WI38 (cell line): ENCODE measurements around the gene ACOT7.

Source experiments
- H3K4me3 ChIP-seq: 2 replicates; pipeline ENCODE4 v1.5.1; 2011; ENCODE audit warnings: low read depth, mild to moderate bottlenecking, control low read depth, low read length
- TF ChIP-seq, protein P1 (sequence below): IDR thresholded peaks from 2 replicates; pipeline ENCODE4 v1.5.1; 2012; ENCODE audit warnings: low read depth, mild to moderate bottlenecking, control low read depth, low read length

The ACOT7 gene

DNA sequence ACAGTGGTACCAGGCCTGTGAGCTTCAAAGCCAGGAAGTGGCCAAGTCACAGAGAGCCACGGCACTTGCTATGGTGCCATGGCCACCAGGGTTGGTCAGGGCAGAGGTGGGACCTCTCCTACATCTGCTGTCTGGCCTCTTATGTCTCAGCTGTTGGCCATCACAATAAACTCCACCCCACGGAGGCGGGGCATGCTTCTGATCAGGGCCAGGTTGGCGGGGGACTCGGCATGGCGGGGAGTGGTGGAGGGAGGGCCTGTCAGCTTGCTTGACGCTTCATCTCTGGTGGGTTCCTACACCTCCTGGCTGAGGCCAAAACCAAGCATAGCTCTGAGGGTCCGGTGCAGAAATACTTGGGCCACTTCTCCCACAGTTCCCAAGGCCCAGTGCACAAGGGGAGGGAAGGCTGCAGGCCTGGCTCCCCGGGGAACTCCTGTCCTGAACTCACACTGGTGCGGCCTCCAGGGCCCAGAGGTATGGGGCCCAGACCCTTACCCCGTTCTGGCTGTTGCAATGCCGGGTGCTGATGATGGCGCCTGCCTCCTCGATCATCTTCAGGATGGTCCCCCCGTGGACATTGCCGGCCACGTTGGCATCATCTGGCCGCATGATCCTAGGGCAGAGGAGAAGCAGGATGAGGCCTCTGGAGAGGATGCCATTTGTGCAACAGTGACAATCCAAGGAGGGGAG lies 44.2 kb downstream of the ACOT7 start:
- TF ChIP-seq, protein P1, sequence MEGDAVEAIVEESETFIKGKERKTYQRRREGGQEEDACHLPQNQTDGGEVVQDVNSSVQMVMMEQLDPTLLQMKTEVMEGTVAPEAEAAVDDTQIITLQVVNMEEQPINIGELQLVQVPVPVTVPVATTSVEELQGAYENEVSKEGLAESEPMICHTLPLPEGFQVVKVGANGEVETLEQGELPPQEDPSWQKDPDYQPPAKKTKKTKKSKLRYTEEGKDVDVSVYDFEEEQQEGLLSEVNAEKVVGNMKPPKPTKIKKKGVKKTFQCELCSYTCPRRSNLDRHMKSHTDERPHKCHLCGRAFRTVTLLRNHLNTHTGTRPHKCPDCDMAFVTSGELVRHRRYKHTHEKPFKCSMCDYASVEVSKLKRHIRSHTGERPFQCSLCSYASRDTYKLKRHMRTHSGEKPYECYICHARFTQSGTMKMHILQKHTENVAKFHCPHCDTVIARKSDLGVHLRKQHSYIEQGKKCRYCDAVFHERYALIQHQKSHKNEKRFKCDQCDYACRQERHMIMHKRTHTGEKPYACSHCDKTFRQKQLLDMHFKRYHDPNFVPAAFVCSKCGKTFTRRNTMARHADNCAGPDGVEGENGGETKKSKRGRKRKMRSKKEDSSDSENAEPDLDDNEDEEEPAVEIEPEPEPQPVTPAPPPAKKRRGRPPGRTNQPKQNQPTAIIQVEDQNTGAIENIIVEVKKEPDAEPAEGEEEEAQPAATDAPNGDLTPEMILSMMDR = no peak
- no peak overlapping the region for H3K4me3 ChIP-seq

DNA sequence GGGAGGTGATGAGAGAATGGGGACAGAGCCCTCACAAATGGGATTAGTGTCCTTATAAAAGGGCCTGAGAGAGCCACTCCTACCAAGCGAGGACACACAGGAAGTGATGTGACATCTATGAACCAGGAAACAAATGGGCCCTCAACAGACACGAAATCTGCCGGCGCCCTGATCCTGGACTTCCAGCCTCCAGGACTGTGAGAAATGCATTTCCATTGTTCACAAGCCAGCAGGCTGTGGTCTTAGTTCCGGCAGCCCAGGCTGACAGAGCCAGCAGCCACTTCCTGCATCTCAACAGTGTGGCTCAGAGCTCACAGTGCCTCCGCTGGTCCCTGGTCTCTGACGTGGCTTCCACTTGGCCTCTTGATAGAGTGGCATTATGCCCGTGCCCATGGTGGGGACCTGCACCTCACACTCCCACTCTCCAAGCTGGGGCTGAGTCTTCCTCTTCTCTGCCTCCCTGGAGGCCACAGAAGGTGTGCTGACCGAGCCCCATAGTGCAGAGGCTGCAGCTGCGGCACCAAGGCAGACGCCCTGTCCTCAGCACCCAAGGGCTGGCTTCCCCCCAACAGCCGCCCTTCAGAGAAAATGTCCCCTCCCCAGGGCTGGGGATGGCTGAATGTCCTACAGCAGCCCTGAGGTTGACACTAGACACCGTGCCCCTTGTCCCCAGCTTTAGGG lies 44.9 kb downstream of the ACOT7 start:
- TF ChIP-seq, protein P1 = no peak
- H3K4me3 ChIP-seq = no peak overlapping the region

DNA sequence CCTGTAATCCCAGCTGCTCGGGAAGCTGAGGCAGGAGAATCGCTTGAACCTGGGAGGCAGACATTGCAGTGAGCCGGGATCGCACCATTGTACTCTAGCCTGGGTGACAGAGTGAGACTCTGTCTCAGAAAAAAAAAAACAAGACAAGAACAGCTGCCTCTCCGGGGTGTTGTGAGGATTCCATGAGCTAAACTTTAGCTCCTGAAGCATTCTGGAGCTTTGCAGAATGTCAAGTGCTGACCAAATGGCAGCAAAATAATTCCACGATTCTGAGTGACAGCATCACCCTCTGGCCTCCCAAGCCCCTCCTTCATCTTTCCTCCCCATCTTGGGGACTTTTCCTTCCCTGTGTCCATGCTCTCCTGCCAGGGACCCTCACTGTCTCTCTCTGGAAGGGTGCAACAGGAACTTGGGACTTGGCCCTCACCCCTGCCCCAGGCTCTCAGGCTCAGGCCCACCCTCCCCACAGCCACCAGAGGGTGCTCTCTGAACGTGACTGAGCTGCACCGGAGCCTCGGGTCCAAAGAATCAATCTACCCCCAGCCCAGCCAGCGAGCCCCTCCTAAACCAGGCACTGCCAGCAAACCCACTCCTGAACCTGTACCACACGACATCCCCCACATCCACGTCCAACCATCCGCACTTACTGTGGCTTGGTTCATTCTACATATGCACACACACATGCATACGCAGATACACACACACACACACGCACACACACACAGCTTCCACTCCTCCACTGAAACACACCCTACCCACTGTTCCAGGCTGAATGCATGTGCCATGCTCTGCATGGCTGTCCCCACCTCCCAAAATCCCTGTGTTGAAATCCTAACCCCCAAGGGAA lies 45.7 kb downstream of the ACOT7 start:
- H3K4me3 ChIP-seq = no peak overlapping the region
- TF ChIP-seq, protein P1 = peak; percentile 60

DNA sequence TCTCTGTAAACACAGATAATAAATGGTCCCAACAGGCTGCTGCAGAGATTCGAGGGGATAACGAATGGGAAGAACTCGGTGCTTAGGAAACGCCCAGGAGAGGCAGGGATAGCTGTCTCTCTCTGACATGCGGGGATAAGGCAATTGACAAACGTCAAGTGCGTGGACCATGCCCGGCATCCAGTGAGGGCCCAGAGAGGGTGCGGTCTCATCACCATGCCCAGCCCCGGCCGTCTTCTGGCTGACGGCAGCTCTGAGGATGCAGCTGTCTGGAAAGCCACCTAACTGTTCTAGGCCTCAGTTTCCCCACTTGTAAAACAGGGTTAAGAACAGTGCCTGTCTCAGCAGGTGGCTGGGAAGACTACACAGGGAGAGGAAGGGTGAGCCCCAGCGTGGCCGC lies 48.1 kb downstream of the ACOT7 start:
- H3K4me3 ChIP-seq = no peak overlapping the region
- TF ChIP-seq, protein P1 = no peak

DNA sequence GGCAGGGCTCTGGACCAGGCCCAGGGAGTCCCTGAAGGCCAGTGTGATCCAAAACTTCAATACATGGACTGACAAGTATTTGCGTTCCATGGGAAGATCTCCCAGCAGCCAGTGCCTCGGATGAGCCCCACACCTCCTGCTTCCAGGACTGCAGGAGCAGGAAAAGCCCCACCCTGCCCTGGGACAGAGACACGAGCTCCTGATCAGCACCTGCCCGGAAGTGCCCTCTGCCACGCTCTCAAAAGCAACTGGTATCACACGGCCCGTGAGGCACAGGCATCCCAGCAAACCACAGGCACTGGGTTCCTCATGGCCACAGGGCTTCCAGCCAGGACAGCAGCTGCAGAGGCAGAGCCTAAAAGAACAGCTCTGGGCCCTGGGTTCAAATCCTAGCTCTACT lies 48.6 kb downstream of the ACOT7 start:
- TF ChIP-seq, protein P1 = no peak
- no peak overlapping the region for H3K4me3 ChIP-seq

DNA sequence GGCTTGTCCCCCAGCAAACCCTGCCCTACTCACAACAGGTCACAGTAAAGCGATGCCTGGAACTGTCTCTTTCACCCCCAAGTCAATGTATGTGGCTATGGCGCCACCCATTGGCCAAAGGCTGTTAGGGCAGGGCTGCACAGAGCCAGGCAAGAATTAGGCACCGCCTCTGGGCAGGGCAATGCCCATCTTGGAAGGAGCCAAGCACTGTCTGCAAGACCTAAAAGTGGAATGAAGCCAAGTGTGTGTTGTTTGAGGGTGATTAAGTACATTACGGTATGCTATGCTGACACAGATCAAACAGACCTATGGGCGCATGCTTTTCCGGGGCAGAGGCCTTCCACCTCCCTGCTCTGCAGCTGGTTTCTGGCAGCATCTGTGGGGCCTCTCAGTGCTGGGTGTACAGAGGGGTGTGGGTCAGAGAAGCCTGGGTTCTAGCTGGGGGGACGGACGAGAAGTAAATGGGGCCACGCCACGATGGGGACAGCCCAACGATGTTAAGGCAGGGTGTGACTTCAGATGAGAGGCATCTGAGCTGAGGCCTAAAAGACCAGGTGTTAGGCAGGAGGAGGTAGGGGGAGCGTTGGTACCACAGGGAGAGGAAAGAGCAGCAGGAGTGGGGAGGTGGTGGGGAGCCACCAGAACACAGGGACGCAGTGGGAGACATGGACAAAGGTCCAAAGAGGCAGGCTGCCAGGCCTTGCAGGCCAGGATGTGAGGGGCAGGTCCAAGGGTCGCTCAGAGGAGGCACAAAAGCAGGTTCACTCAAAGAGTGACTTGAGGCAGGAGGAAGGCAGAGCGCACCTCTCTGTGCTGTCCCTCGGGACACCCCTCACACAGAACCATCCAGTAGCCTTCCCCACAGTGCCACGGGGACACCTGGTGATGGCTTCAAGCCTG lies 49.8 kb downstream of the ACOT7 start:
- TF ChIP-seq, protein P1 = peak; percentile 97
- no peak overlapping the region for H3K4me3 ChIP-seq
